H1 (cell line): Measurements from ENCODE around the gene PLA2G4D. TPM values are rescaled to one million over a fixed set of nuclear protein-coding genes. Genes with fewer than 3 reads are reported as not detected.

Experiments used
- CTCF ChIA-PET: fragments of 300-600 bp; sonication (Branson Sonifier 250); formaldehyde crosslinking; loops from one replicate; lab custom pipeline; 2021; ENCODE audit not compliant: partially characterized antibody; lab: Charles Lee
- POLR2A ChIA-PET: fragments of 300-600 bp; sonication (Branson Sonifier 250); formaldehyde crosslinking; loops from one replicate; lab custom pipeline; 2021; ENCODE audit warnings: inconsistent platforms; ENCODE audit not compliant: partially characterized antibody; lab: Charles Lee
- DNase-seq, 2 experiments: peaks; one replicate each; pipeline versions ENCODE4 v3.0.0 to v3.0.0-alpha.2; 2010 to 2022; ENCODE audit warnings: low spot score in 2 of 2, low read depth in 1 of 2, mixed read lengths in 1 of 2
- FAIRE-seq: peaks from 2 replicates; lab custom pipeline; 2011; peaks lifted over from hg19 to GRCh38; lab: Jason Lieb, UNC
- H2AFZ ChIP-seq: 2 replicates; pipeline ENCODE4 v1.8.1; 2012; ENCODE audit warnings: low read length, inconsistent platforms
- H2AK5ac ChIP-seq: 2 replicates; pipeline ENCODE4 v1.6.1; 2013; ENCODE audit warnings: low read depth, low read length
- H2BK120ac ChIP-seq: replicated peaks from 2 replicates; pipeline ENCODE3; 2013; ENCODE audit warnings: low read depth, low read length, inconsistent platforms
- H2BK12ac ChIP-seq: 2 replicates; pipeline ENCODE4 v1.6.1; 2013; ENCODE audit warnings: low read depth, low read length
- H2BK15ac ChIP-seq: 2 replicates; pipeline ENCODE4 v1.6.1; 2013; ENCODE audit warnings: low read length
- H2BK20ac ChIP-seq: 2 replicates; pipeline ENCODE4 v1.6.1; 2013; ENCODE audit warnings: low read length
- H2BK5ac ChIP-seq: 2 replicates; pipeline ENCODE4 v1.6.1; 2013; ENCODE audit warnings: low read depth, low read length
- H3K14ac ChIP-seq: 2 replicates; pipeline ENCODE4 v1.6.1; 2013; ENCODE audit warnings: inconsistent platforms; ENCODE audit not compliant: insufficient read length
- H3K18ac ChIP-seq: 2 replicates; pipeline ENCODE4 v1.6.1; 2013; ENCODE audit warnings: low read length; ENCODE audit errors: extremely low read depth
- H3K23ac ChIP-seq: 2 replicates; pipeline ENCODE4 v1.6.1; 2013; ENCODE audit warnings: inconsistent platforms; ENCODE audit not compliant: insufficient read length
- H3K23me2 ChIP-seq: 2 replicates; pipeline ENCODE4 v1.6.1; 2013; ENCODE audit warnings: low read depth, low read length
- H3K27ac ChIP-seq: 2 replicates; pipeline ENCODE4 v1.6.1; 2011; ENCODE audit warnings: low read depth, low read length, inconsistent platforms
- H3K27me3 ChIP-seq, 4 experiments: replicated peaks in 1 of 4; 1 replicate in 1 of 4; 2 replicates in 3 of 4; pipeline versions ENCODE4 v1.6.1 to v1.8.1; 2011 to 2013; ENCODE audit warnings: low read length in 3 of 4, mild to moderate bottlenecking in 3 of 4, inconsistent platforms in 2 of 4, mixed read lengths in 2 of 4, moderate library complexity in 1 of 4; ENCODE audit not compliant: control insufficient read depth in 3 of 4, insufficient read depth in 3 of 4; ENCODE audit errors: extremely low read depth in 1 of 4
- H3K36me3 ChIP-seq, 4 experiments: 2 replicates each; pipeline versions ENCODE4 v1.6.1 to v1.8.1; 2011 to 2013; ENCODE audit warnings: mild to moderate bottlenecking in 4 of 4, low read length in 3 of 4, moderate library complexity in 2 of 4, control low read depth in 1 of 4, inconsistent platforms in 1 of 4; ENCODE audit not compliant: insufficient read depth in 4 of 4, control insufficient read depth in 2 of 4
- H3K4ac ChIP-seq: replicated peaks from 2 replicates; pipeline ENCODE3; 2013; ENCODE audit warnings: low read length, low read depth, mixed read lengths, inconsistent platforms; ENCODE audit not compliant: insufficient read length
- H3K4me1 ChIP-seq, 4 experiments: replicated peaks in 1 of 4; 1 replicate in 1 of 4; 2 replicates in 3 of 4; pipeline versions ENCODE4 v1.6.1 to v1.8.1; 2011 to 2013; ENCODE audit warnings: low read length in 3 of 4, inconsistent platforms in 2 of 4, mixed read lengths in 1 of 4; ENCODE audit not compliant: insufficient read depth in 4 of 4, control insufficient read depth in 3 of 4
- H3K4me2 ChIP-seq, 2 experiments: 2 replicates each; pipeline versions ENCODE4 v1.6.1 to v1.8.1; 2011 to 2013; ENCODE audit warnings: low read depth in 2 of 2, low read length in 2 of 2, control low read depth in 1 of 2, inconsistent platforms in 1 of 2, mild to moderate bottlenecking in 1 of 2; ENCODE audit not compliant: insufficient read depth in 1 of 2
- H3K4me3 ChIP-seq, 4 experiments: fragments of 200-600, 300-600 bp in 1 of 4; sonication (generic), shearing (Covaris generic), sonication (Bioruptor Twin) in 1 of 4; 2 replicates each; pipeline versions ENCODE4 v1.5.1 to v1.8.1; 2011 to 2016; ENCODE audit warnings: low read length in 4 of 4, low read depth in 3 of 4, control low read depth in 2 of 4, inconsistent platforms in 2 of 4, mild to moderate bottlenecking in 2 of 4, mixed read lengths in 1 of 4, moderate library complexity in 1 of 4; ENCODE audit not compliant: insufficient read depth in 2 of 4; ENCODE audit errors: extremely low read depth in 1 of 4
- H3K56ac ChIP-seq: replicated peaks from 2 replicates; pipeline ENCODE3; 2013; ENCODE audit warnings: low read depth, mild to moderate bottlenecking, mixed read lengths, low read length, inconsistent platforms; ENCODE audit not compliant: insufficient read length
- H3K79me1 ChIP-seq: 2 replicates; pipeline ENCODE4 v1.6.1; 2013; ENCODE audit warnings: low read depth, low read length, control low read depth
- H3K79me2 ChIP-seq, 2 experiments: 2 replicates each; pipeline versions ENCODE4 v1.6.1 to v1.8.1; 2012 to 2013; ENCODE audit warnings: low read length in 2 of 2, mild to moderate bottlenecking in 2 of 2, inconsistent platforms in 1 of 2; ENCODE audit not compliant: insufficient read depth in 2 of 2, control insufficient read depth in 1 of 2
- H3K9ac ChIP-seq, 4 experiments: replicated peaks in 1 of 4; 1 replicate in 1 of 4; 2 replicates in 3 of 4; pipeline versions ENCODE4 v1.6.1 to v1.8.1; 2011 to 2013; ENCODE audit warnings: low read depth in 3 of 4, low read length in 3 of 4, control low read depth in 2 of 4, mild to moderate bottlenecking in 2 of 4, moderate library complexity in 2 of 4, inconsistent platforms in 1 of 4; ENCODE audit errors: extremely low read depth in 1 of 4
- H3K9me3 ChIP-seq, 2 experiments: 2 replicates each; pipeline versions ENCODE4 v1.6.1 to v1.8.1; 2012 to 2013; ENCODE audit warnings: mild to moderate bottlenecking in 2 of 2, moderate library complexity in 2 of 2, control low read depth in 1 of 2, inconsistent platforms in 1 of 2, low read depth in 1 of 2, low read length in 1 of 2, mixed read lengths in 1 of 2; ENCODE audit not compliant: insufficient read depth in 2 of 2
- H4K20me1 ChIP-seq, 2 experiments: replicated peaks in 1 of 2; 2 replicates each; pipeline versions ENCODE3 to v1.8.1; 2011 to 2013; ENCODE audit warnings: inconsistent platforms in 2 of 2, low read length in 2 of 2, mild to moderate bottlenecking in 1 of 2; ENCODE audit not compliant: insufficient read depth in 2 of 2, control insufficient read depth in 1 of 2
- H4K5ac ChIP-seq: 2 replicates; pipeline ENCODE4 v1.6.1; 2013; ENCODE audit warnings: low read length, low read depth, mixed read lengths, inconsistent platforms; ENCODE audit not compliant: insufficient read length
- H4K8ac ChIP-seq: 2 replicates; pipeline ENCODE4 v1.8.0; 2013; ENCODE audit warnings: mild to moderate bottlenecking, moderate library complexity, low read length, inconsistent platforms; ENCODE audit not compliant: insufficient read depth; ENCODE audit errors: extremely low read depth
- H4K91ac ChIP-seq: replicated peaks from 2 replicates; pipeline ENCODE3; 2013; ENCODE audit warnings: low read length, mixed read lengths, inconsistent platforms; ENCODE audit not compliant: insufficient read length
- KDM4A ChIP-seq: IDR thresholded peaks from one replicate; pipeline ENCODE4 v1.7.1; 2012; ENCODE audit warnings: low read depth, mild to moderate bottlenecking, moderate library complexity, low read length, inconsistent platforms; ENCODE audit not compliant: severe bottlenecking
- TEAD4 ChIP-seq: IDR thresholded peaks from 2 replicates; pipeline ENCODE4 v1.6.1; 2012; ENCODE audit warnings: low read depth, low read length, inconsistent platforms, mixed read lengths
- WGBS, 2 experiments: shearing (Covaris generic) in 1 of 2; methylation state at CpG; one replicate each; pipeline versions ENCODE4 v1.1.6 to v1.1.7; 2013 to 2015; ENCODE audit warnings: low lambda C conversion rate in 2 of 2, mixed read lengths in 2 of 2, inconsistent platforms in 1 of 2, low coverage in 1 of 2, missing lambda C conversion rate in 1 of 2; ENCODE audit not compliant: insufficient replicate concordance in 2 of 2, insufficient coverage in 1 of 2, insufficient read length in 1 of 2; ENCODE audit errors: extremely low coverage in 1 of 2, missing lambda C conversion rate in 1 of 2; 5-methylcytosine and 5-hydroxymethylcytosine counted together
- polyA plus RNA-seq, 7 experiments: library from polyadenylated mRNA; depleted of rRNA in 3 of 7; stranded (reverse) in 5 of 7; unstranded in 2 of 7; fragments of >200 nt in 5 of 7; fragments of 200-250 nt in 2 of 7; gene quantifications; 1 replicate in 5 of 7; 2 replicates in 1 of 7; 4 replicates in 1 of 7; pipeline versions ENCODE4 v1.2.1 to v1.2.3, GENCODE V29; 2011 to 2013; ENCODE audit warnings: missing spikeins in 2 of 7, mixed read lengths in 2 of 7
- total RNA-seq: library from RNA; stranded (reverse); fragmentation: NEBNext Ultra II Directional; extraction: Animal tissue kit (Norgen Biotek cat#: 25700); gene quantifications from 2 replicates; pipeline ENCODE4 v1.2.1, GENCODE V29; 2021

PLA2G4D gene
- total and polyA plus RNA-seq, 2 of the 8 experiments (the other 6 are each of a cell fraction or from before 2014, with no cell fraction given), result 0.07 to 0.18 TPM

- Histone ChIP-seq H3K4me1 (no peaks in the 10 kb centered on the region), H2BK5ac (no peak overlapping the region), H2BK120ac (no peak overlapping the region), H2BK15ac (no peak overlapping the region), H3K27me3 (no peaks in the 10 kb centered on the region), H3K4ac (no peak overlapping the region), H4K5ac (no peak overlapping the region), H2AK5ac (no peak overlapping the region), H3K36me3 (no peaks in the 10 kb centered on the region), H2BK20ac (no peak overlapping the region), H4K8ac (no peak overlapping the region), H2BK12ac (no peak overlapping the region), H3K23me2 (no peaks in the 10 kb centered on the region), H3K79me2 (no peaks in the 10 kb centered on the region), H3K4me3 (no peak overlapping the region), H2AFZ (no peak overlapping the region), H3K14ac (no peak overlapping the region), H3K4me2 (no peak overlapping the region), H3K18ac (no peak overlapping the region), H3K27ac (no peak overlapping the region), H4K20me1 (no peaks in the 10 kb centered on the region), H3K23ac (no peak overlapping the region), H4K91ac (no peak overlapping the region), H3K79me1 (no peaks in the 10 kb centered on the region), H3K9ac (no peak overlapping the region), H3K56ac (no peak overlapping the region), H3K9me3 (no peaks in the 10 kb centered on the region)
- DNase-seq (no peak), FAIRE-seq (no peak)
- 75% methylated on average over 11 of the region's 11 CpGs; no CpG with 5 or more reads in 1 of the 2 experiments for WGBS, 2 experiments
- POLR2A ChIA-PET, result interaction anchor here (1.1 kb wide), 1 partner anchor 100 kb away, joined by 3 read pairs; the partner anchor contains the start of gene EHD4
- TF ChIP-seq TEAD4, result no peak
- no peak for TF ChIP-seq KDM4A
- CTCF ChIA-PET, result interaction anchor here (1.0 to 17.2 kb wide), 8 partner anchors 11 to 86 kb away, joined by 3 to 425 read pairs (median 8); no protein-coding TSS in a partner anchor
These were observed 22.1 kb downstream of the PLA2G4D start for GRCh38 chr15:42072141-42072685.
